GM18499 (cell line): ENCODE measurements around the gene ATXN3L.

ENCODE experiments used
- ATAC-seq: cut with Tn5 transposase; IDR thresholded peaks from one replicate; pipeline ENCODE4 v1.9.1; 2021; ENCODE audit warnings: moderate number of reproducible peaks; ENCODE audit not compliant: insufficient read depth, unreplicated experiment

The ATXN3L gene

GRCh38 chrX:13271511-13271910 lies 48.3 kb downstream of the ATXN3L start:
- no peak for ATAC-seq

GRCh38 chrX:13270360-13270759 lies 49.5 kb downstream of the ATXN3L start:
- no peak for ATAC-seq

GRCh38 chrX:13268874-13269273 lies 51.0 kb downstream of the ATXN3L start:
- no peak for ATAC-seq
